Measurements from ENCODE around the gene ACMSD. TPM values are rescaled to one million over a fixed set of nuclear protein-coding genes. Genes with fewer than 3 reads are reported as not detected.
"Not testable (repeated sequence)": the region's sequence is repeated elsewhere in the genome, so short reads cannot be mapped to it uniquely, and the experiment has no call there.

The ACMSD gene
- total RNA-seq, 2 experiments from 2014 or later: not detected

DNA sequence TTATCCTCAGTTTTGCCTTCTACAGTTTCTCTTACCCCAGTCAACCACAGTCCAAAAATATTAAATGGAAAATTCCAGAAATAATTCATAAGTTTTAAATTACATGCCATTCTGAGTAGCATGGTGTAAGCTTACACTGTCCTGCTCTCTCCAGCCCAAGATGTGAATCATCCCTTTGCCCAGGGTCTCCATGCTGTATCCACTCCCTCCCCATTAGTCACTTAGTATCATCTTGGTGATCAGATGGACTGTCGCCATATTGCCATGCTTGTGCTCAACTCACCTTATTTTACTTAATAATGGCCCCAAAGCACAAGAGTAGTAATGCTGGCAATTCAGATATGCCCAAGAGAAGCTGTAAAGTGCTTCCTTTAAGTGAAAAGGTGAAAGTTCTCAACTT lies 61.7 kb downstream of the ACMSD start:
- Mint-ChIP-seq H3K36me3 (ENCODE audit: low read depth) (no peaks in the 10 kb centered on the region), H3K4me3 (no peak overlapping the region), H3K4me1 (ENCODE audit: low read depth) (no peaks in the 10 kb centered on the region), H3K27ac (no peak overlapping the region), H3K27me3 (no peaks in the 10 kb centered on the region), H3K9me3 (no peaks in the 10 kb centered on the region)
- intact Hi-C loops (cut with micrococcal nuclease): no loop called here
- TF ChIP-seq, protein P1, sequence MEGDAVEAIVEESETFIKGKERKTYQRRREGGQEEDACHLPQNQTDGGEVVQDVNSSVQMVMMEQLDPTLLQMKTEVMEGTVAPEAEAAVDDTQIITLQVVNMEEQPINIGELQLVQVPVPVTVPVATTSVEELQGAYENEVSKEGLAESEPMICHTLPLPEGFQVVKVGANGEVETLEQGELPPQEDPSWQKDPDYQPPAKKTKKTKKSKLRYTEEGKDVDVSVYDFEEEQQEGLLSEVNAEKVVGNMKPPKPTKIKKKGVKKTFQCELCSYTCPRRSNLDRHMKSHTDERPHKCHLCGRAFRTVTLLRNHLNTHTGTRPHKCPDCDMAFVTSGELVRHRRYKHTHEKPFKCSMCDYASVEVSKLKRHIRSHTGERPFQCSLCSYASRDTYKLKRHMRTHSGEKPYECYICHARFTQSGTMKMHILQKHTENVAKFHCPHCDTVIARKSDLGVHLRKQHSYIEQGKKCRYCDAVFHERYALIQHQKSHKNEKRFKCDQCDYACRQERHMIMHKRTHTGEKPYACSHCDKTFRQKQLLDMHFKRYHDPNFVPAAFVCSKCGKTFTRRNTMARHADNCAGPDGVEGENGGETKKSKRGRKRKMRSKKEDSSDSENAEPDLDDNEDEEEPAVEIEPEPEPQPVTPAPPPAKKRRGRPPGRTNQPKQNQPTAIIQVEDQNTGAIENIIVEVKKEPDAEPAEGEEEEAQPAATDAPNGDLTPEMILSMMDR (IDR thresholded peaks at IDR 0.05): no peak
- ATAC-seq (no peak), DNase-seq (no peak)
- ChIA-PET POLR2A (no interaction called here), CTCF (no interaction called here)

DNA sequence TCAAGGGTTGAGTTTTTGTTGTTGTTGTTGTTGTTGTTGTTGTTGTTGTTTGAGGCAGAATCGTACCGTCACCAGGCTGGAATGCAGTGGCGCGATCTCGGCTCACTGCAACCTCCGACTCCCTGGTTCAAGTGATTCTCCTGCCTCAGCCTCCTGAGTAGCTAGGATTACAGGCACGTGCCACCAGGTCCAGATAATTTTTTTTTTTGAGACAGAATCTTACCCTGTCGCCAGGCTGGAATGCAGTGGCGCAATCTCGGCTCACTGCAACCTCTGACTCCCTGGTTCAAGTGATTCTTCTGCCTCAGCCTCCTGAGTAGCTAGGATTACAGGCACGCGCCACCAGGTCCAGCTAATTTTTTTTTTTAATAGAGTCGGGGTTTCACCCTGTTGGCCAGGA lies 65.3 kb downstream of the ACMSD start:
- POLR2A ChIA-PET: not testable (repeated sequence)

DNA sequence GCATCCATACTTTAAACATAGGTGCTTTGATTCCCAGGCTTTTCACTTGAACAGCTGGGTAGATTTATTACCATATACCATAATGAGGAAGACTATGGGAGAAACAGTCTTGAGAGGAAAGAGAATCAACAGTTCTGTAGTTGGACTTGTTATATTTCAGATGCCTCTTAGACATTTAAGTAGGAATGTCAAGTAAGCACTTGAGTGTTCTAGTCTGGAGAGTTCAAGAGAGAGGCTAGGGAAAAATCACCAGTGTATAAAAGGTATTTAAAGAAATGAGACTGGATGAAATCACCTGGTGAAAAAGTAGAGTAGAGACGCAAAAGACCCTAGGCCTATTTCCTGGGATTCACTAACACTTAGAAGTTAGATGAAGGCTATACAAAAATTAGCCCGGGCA lies 66.8 kb downstream of the ACMSD start:
- ChIA-PET CTCF (no interaction called here), POLR2A (no interaction called here)
- Mint-ChIP-seq H3K9me3 (peaks cover 3% of the 10 kb centered on the region), H3K36me3 (ENCODE audit: low read depth) (no peaks in the 10 kb centered on the region), H3K4me3 (no peak overlapping the region), H3K4me1 (ENCODE audit: low read depth) (no peaks in the 10 kb centered on the region), H3K27ac (no peak overlapping the region), H3K27me3 (no peaks in the 10 kb centered on the region)
- DNase-seq (no peak), ATAC-seq (no peak)
- TF ChIP-seq, protein P1 (IDR thresholded peaks at IDR 0.05): no peak
- intact Hi-C loops (cut with micrococcal nuclease): no loop called here

More for the DNA sequence above, 65.3 kb downstream of the ACMSD start:
- H3K36me3 Mint-ChIP-seq (ENCODE audit: low read depth); H3K27ac Mint-ChIP-seq; H3K9me3 Mint-ChIP-seq; DNase-seq; H3K4me1 Mint-ChIP-seq (ENCODE audit: low read depth); H3K27me3 Mint-ChIP-seq; H3K4me3 Mint-ChIP-seq; ATAC-seq; intact Hi-C loops (cut with micrococcal nuclease): not testable (repeated sequence)
- CTCF ChIA-PET: interaction anchor here (0.6 to 0.7 kb wide), 2 partner anchors 805 to 1558 kb away, joined by 3 read pairs; no protein-coding TSS in a partner anchor

DNA sequence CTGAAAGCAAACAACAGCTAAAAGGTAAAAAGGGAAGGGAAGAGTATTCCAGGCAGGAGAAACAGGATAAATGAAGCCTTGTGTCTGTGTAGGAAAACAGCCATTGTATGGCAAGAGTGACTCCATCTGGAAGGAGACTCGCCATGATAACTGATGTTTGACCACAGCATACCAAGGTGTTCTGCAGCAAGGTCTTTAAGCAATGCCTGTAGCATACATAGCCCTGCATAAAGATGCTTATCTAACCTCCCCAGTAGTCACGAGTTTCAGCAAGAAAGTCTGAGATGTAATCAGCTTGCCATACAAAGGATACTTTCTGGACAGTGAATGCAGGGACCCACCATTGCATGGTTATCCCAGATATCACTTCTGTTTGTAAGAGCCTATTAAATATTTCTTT lies 68.3 kb downstream of the ACMSD start:
- Mint-ChIP-seq H3K4me3 (no peak overlapping the region), H3K27ac (no peak overlapping the region), H3K4me1 (ENCODE audit: low read depth) (no peaks in the 10 kb centered on the region), H3K9me3 (peaks cover 3% of the 10 kb centered on the region), H3K36me3 (ENCODE audit: low read depth) (no peaks in the 10 kb centered on the region), H3K27me3 (no peaks in the 10 kb centered on the region)
- ChIA-PET POLR2A (no interaction called here), CTCF (no interaction called here)
- no peak for ATAC-seq
- TF ChIP-seq, protein P1 (IDR thresholded peaks at IDR 0.05): no peak
- DNase-seq: no peak
- intact Hi-C loops (cut with micrococcal nuclease): no loop called here

DNA sequence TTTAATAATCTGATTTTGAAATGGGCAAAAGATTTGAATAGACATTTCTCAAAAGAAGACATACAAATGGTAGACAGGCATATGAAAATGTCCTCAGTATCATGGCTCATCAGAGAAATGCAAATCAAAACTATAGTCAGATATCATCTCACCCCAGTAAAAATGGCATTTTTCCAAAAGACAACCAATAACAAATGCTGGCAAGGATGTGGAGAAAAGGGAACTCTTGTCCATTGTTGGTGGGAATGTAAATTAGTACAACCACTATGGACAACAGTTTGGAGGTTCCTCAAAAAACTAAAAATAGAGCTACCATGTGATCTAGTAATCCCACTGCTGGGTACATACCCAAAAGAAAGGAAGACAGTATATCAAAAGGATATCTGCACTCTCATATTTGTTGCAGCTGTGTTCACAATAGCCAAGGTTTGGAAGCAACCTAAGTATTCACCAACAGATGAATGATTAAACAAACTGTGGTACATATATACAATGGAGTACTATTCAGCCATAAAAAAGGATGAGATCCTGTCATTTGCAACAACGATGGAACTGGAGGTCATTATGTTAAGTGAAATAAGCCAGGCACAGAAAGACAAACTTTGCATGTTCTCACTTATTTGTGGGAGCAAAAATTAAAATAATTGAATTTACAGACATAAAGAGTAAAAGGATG lies 69.2 kb downstream of the ACMSD start:
- not testable (repeated sequence) for H3K27me3 Mint-ChIP-seq

DNA sequence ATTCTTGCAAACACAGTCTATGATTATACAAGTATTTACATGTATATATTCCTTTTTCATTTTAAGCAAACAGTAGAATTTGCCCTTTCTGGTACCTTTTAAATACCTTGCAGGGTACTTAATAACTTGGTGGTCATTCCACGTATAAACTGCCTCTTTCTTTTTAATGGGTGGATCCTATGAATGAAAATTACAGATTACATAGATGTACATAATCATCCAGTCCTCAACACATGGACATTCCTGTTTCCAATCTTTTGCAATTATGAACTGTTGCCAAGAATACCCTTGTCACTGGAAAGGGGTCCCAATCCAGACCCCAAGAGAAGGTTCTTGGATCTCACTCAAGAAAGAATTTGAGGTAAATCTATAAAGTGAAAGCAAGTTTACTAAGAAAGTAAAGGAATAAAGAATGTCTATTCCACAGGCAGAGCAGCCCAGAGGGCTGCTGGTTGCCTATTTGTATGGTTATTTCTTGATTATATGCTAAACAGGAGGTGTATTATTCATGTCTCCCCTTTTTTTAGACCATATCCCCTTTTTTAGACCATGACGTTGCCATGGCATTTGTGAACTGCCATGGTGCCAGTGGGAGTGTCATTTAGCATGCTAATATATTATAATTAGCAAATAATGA lies 72.5 kb downstream of the ACMSD start:
- Mint-ChIP-seq H3K27ac (no peak overlapping the region), H3K36me3 (ENCODE audit: low read depth) (no peaks in the 10 kb centered on the region), H3K4me1 (ENCODE audit: low read depth) (no peaks in the 10 kb centered on the region), H3K4me3 (no peak overlapping the region), H3K27me3 (no peaks in the 10 kb centered on the region), H3K9me3 (peaks cover 3% of the 10 kb centered on the region)
- no peak for ATAC-seq
- intact Hi-C loops (cut with micrococcal nuclease): no loop called here
- TF ChIP-seq, protein P1 (IDR thresholded peaks at IDR 0.05): no peak
- POLR2A ChIA-PET: no interaction called here
- no peak for DNase-seq
- CTCF ChIA-PET: interaction anchor here (0.6 kb wide), 1 partner anchor 12 kb away, joined by 3 read pairs; no protein-coding TSS in a partner anchor

More for the DNA sequence above, 69.2 kb downstream of the ACMSD start:
- H3K9me3 Mint-ChIP-seq; ATAC-seq; POLR2A ChIA-PET; intact Hi-C loops (cut with micrococcal nuclease); H3K36me3 Mint-ChIP-seq (ENCODE audit: low read depth); DNase-seq; H3K4me1 Mint-ChIP-seq (ENCODE audit: low read depth); H3K4me3 Mint-ChIP-seq; H3K27ac Mint-ChIP-seq: not testable (repeated sequence)
- CTCF ChIA-PET: interaction anchor here (0.7 kb wide), 1 partner anchor 456 kb away, joined by 3 read pairs; no protein-coding TSS in a partner anchor

Data from activated CD8-positive, alpha-beta T cell treated with anti-CD3 and anti-CD28 coated beads for 36 hours (primary cell).